Left kidney (tissue), 2 donors: ENCODE data around the gene ERO1B. TPM values are rescaled to one million over a fixed set of nuclear protein-coding genes. Genes with fewer than 3 reads are reported as not detected.
A peak's percentile ranks its signal among the peaks of the same experiment; 100 is the strongest.
"Not testable (repeated sequence)": the region's sequence is repeated elsewhere in the genome, so short reads cannot be mapped to it uniquely, and the experiment has no call there.

ENCODE experiments used
- DNase-seq: peaks from one replicate; pipeline ENCODE4 v3.0.0-alpha.2; 2013
- polyA plus RNA-seq: library from polyadenylated mRNA; unstranded; fragments of 120-200 nt; gene quantifications from one replicate; pipeline ENCODE4 v1.2.1, GENCODE V29; 2013; ENCODE audit not compliant: insufficient read length

Gene ERO1B
- polyA plus RNA-seq, 1 donor, result 13.9 TPM

DNA sequence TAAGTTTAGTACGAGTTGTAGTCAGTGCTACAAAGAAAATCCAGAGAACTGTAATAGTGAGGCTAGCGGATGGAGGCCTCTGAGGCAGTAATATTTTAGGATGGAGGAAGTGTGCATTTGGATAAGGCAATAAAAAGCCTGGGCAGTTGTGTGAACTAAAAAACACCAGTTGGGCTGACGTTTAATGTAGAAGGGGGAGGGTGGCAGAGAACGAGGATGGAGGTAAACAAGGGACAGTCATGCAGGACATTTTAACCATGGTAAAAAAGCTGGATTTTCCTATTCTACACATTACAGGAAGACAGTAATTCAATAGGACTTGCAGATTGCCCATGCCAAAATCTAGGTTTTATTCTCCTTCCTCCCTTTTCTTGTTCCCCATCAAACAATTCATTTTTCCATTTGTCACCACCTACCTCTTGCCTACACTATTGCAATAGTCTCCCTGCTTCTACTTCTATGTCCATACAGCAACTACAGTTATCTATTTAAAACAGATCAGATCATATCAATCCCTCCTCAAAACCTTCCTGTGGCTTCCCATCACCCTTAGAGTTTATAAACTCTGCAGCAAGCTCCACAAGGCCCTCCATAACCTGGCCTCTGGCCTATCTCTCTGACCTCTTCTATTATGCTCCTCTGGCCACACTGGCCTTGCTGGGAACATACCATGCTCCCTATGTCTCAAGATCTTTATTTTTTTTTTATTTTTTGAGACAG lies 27.7 kb downstream of the ERO1B start:
- no peak for DNase-seq

DNA sequence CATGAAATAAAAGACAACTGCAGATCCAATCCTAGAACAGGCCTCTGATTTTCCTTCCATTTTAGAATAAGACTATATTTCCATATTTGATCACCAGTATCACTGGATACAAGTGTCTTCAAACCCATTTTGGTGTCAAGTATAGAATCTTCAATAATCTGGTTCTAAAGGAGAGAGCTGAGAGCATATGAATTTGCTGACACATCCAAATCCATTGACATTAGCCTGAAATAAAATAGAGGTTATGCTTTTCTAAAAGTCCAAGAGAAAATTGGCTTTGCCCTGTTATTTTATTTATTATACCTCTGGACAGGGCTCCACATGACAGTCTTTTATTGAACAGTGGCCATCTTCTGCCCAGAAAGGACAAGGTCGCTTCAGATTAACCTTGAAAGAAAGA lies 28.6 kb downstream of the ERO1B start:
- DNase-seq, result no peak

DNA sequence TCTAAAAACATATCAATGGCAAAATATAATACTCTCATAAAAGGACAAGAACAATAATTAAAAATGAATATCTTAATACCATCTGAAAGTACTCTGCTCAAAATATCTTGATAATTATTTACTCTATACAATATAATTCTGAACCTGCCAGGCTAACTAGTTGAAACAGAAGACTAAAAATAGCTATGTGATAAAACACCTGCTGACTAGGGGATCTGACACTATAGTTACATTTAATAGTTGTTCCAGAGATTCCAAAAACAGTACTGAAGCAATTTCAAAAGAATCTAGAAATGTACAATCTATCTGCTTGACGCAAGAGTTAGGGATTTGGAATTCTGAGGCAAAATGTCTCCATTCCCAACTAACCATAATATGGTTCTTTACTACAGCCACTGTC lies 30.2 kb downstream of the ERO1B start:
- DNase-seq, result no peak

DNA sequence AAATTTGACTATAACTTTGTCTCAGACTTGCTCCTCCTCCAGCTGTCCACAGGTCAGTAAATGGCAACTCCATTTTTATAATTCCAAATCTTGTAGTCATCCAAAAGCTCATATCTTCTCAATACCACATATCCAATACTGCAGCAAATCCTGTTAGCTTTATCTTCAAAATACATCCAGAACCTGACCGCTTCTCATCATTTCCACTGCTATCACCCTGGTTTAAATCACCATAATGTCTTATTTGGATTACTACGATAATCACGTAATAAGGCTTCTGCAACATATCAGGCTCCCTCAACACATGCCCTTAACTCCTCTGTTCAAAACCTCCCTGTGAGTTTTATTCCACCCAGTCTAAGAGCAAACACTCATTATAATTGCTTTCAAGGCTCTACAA lies 34.5 kb downstream of the ERO1B start:
- DNase-seq, result no peak

DNA sequence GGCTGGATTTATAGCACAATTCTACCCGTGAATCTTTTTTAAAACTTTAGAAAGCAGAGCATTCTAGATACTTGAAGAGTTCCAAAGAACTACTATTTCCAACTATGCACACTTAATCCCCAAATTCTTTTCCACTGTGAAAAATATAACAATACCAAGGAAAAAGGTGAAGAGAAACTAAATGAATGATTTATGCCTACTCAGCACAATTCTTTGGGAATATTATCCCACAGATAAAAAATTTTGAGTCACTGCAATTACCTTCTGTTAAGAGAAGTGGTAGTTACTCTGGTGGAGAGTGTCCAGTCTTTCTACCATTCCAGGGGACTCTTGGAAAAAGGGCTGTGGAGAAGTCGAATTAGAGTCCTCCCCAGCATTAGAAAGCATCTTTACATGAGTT lies 39.2 kb downstream of the ERO1B start:
- DNase-seq, result no peak

DNA sequence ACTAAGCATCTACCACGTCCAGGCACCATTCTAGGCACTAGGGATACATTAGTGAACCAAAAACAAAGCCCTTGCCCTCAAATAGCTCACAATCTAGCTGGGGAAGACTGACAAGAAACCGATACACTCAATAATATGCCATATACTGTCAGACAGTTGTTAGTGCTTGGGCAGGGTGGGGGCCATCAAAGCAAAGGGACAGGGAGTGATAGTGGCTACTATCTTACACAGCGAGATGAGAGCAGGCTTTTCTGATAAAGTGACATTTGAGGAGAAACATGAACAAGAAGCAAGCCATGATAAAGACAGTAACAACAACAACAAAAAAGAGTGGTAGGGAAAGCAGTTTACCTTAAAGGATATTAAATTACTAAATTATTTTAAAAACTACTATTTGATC lies 41.1 kb downstream of the ERO1B start:
- DNase-seq, result no peak

DNA sequence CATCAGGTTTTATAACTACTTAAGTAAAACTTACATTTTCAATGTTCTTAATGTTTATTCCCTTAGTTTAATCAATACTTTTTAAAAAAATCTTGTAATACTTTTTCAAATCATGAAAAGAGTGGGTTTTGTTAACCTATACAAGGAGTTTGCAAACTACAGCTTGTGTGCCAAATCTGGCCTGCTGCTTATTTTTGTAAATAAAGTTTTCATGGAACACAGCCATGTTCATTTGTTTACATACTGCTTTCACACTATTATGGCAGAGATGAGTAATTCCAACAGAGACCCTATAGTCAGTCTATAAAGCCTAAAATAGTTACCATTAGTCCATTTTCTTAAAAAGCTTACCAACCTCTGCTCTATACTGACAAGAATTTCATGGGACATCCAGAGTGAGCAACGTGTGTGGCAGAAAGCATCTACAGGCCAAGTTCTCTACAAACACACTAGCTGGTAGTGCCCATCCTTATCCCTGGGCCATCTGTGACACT lies 42.6 kb downstream of the ERO1B start:
- no peak for DNase-seq

DNA sequence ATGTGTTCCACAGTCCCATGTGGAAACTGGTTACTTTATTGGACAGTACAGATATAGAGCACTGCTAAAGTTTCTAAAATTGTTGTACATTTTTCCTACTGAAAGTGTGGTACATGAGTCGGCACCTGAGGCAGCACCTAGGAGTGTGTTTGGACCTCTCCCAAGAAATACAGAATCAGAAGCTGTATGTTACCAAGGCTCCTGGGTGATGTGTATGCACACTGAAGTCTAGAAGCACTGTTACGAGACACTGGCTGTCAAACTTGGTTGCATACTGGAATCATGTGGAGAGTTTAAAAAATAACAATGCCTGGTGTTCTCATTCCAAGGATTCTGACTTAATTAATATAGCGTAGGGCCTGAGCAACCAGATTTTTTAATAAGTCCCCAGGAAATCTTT lies 46.6 kb downstream of the ERO1B start:
- DNase-seq, result no peak

DNA sequence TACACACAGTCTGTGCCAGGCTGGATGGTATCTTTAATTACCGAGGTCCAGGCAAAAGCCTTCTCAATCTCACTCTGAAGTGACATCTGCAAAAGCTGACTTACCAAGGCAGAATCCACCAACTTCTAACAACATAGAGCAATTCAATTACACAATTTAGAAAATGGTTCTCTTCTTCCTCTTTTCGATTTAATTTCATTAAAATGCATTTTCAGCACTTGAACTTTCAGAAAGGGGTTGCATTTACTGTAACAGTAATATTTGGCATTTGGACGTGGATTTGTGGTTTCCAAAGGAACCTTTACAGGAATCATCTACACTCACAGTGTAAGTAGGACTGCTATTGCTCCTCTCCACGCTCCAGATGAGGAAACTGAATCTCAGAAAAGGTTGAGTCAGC lies 53.3 kb downstream of the ERO1B start:
- no peak for DNase-seq

DNA sequence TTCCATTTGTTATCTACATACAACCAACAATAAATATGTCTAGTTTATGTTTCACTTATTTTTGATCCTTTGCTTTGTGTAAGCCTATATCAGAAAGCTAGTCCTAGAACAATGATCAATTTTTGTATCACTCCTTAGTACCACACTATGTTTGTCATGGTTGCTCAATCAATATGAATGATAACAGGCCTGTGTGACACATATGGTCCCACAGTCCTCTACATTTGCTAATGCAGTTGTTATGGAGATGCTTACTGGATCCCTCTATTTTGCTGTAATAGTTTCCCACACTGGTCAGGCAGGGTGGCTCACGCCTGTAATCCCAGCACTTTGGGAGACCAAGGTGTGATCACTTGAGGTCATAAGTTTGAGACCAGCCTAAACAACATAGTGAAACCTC lies 59.1 kb downstream of the ERO1B start:
- no peak for DNase-seq

DNA sequence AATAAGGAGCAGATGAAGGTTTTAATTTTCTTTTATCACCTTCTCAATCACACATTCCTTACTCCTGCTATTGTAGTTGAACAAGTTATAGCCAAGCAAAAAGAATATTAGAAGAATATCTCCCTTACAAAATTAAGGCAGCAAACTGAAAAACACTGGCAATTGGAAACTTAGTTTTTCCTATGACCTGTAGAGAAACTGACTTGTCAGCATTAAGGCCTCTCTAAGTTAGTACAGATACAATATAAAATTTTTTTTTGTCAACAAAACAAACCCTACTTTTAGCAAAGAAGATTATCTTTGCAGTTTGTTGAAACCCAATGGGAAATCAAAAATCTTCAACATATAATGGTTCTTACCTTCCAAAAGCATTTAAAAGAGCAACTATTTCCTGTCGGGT lies 61.3 kb downstream of the ERO1B start:
- no peak for DNase-seq

DNA sequence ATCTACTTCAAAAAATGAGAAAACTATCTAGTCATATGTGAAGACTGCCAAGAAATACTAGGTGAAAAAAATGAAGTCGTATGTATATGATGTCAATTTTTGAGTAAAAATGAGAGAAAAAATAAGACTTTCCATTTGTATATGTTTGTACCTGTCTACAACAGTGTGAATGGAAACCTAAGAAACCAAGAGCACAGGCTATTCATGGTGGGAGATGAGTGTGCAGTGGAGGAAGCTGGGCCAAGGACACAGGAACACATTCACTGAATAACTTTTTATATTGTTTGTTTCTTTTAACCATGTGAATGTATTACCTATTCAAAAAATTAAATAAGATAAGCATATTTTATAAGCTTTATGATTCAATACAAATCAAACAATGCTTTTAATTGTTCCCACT lies 67.0 kb downstream of the ERO1B start:
- DNase-seq, result no peak

DNA sequence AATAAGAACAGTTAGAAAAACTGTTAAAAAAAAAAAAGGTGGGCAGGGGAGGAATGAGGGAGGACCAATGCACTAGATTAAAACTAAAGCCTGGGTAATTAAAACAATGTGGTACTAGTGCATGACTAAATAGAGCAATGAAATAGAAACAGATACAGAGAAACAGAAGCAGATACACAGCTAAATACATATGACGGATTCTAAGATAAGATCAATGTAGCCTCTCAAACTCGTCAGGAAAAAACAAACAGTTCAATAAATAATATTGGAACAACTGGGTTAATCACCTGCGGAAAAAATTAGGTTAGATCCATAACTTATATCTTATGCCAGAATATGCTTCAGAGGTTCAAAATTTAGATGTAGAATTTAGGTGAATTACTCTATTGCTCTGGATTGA lies 68.2 kb downstream of the ERO1B start:
- no peak for DNase-seq

DNA sequence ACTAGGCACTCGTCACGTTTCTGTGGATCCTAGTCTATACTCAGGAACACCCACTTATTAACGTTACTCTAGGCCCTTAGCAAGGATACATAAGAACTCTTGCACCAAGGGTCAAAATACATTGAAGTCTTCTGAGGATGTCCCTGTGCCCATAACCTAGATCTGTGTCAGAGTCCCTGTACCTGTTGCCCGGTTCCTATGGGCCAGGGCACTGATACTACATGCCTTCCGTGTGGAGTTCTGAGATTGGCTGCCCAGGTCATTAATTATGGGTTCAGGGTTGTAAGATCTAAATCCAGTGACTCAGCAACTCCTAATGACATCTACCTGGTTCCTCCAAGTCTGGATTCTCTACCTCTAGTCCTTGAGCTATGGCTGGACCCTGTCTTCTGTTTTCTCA lies 69.9 kb downstream of the ERO1B start:
- DNase-seq, result no peak

DNA sequence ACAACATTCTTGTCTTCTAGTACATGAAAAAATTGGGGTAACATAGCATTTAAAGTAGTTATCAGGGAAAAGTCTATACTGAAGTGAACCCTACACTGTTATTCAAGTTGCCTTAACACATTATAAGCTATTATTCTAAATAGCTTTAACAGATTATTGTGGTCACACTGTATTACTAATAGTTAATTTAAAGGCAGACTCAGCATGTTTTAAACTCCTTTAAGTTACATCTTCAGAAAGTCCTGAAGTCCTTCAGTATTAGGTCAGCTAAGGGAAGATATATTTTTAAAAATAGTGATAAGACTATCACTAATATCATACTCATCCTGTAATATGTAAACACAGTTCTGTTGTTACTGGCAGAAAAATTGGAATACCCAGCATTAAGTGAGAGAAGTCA lies 72.0 kb downstream of the ERO1B start:
- DNase-seq, result no peak

DNA sequence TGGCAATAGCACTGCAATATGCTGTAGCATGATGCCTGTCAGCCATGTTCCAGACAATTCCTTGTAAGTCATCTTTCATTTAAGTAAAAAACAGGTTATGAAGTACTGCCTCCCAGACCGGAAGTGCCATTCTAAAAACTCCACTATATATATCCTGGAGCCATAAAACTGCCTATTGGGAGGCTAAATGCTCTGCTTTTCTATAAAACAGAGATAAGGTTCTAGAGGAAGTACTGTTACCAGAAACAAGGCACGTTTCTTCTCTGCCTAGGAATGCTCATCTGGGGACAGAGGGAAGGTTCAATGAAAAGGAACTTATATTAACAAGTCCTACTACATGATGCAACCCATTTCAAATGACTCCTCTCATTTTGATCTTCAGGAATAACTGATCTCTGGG lies 72.6 kb downstream of the ERO1B start:
- no peak for DNase-seq

DNA sequence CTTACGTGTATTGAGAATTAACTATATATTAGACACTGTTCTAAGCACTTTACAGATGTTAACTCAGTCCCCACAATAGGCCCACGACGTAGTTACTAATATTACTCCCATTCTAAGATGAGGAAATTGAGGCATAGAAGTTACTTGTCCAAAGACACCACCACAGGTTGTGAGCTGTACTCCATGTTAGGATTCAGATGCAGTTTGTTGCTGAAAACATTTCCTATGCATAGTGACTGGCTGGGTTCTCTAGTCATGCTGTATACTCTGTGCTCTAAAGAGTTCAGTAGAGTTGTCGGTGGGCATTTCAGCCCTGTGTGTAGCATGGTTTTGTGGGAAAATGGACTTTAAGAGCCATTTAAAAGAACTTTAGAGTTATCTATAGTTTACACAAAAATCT lies 74.2 kb downstream of the ERO1B start:
- DNase-seq, result no peak

DNA sequence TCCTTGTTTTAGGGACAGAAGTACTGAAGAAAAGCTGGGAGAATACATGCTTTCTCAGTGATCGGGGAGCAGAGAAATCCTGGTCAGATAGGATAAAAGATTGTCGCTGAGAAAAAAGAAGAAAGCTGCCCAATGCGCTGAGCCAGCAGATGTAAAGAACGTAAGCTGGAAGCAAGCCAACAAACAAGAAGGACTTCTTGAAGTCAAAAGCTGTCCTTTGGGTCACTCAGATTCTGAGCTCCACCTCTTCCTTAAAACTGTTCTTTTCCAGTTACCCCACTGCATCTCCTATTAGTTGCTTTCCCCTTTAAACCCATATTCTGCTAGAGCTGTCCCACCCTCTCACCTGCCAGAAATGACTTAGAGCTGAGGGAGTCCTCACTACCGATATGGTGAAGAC lies 74.6 kb downstream of the ERO1B start:
- no peak for DNase-seq

DNA sequence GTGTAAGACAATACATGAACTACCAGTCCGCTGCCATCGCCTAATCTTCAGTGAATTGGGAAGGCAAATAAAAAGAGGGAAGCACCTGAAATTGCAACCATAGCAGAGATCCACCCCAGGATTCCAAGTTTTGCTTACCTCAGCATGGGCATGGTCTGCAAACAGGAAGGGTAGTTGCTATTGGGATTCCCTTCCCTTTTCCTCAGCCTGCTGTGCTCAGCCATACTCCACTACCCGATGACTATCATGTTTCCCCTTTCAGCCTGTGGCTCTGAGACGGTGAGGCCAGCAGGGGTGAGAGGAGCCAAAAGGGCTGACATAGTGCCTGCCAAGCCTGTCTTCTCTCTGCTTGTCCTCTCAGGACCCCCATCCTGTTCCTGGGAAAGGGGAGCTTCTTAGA lies 75.2 kb downstream of the ERO1B start:
- peak; percentile 11 for DNase-seq

DNA sequence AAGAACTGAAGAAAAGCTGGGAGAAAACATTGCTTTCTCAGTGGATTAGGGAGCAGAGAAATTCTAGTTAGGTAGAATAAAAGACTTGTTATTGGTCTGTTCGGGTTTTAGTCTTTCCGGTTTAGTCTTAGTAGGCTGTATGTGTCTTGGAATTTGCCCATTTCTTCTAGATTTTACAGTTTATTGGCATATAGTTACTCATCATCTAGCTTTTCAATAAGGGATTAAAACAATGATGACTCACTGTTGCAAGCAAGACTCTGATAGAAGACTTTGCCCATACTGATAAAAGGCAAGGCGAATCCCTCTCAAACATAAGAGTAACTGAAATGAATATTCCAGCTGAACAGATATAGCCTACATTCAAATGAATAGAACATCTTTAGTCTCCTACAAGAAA lies 77.1 kb downstream of the ERO1B start:
- no peak for DNase-seq

DNA sequence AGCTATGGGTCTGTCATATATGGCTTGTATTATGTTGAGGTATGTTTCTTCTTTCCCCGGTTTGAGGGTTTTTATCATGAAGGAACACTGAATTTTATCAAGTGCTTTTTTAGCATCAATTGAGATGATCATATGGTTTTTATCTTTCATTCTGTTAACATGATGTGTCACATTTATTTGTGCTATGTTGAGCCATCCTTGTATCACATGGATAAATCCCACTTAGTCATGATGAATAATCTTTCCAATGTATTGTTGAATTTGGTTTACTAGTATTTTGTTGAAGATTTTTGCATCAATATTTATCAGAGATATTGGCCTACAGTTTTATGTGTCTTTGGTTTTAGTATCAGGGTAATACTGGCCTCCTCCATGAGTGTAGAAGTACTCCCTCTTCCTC lies 77.7 kb downstream of the ERO1B start:
- no peak for DNase-seq

DNA sequence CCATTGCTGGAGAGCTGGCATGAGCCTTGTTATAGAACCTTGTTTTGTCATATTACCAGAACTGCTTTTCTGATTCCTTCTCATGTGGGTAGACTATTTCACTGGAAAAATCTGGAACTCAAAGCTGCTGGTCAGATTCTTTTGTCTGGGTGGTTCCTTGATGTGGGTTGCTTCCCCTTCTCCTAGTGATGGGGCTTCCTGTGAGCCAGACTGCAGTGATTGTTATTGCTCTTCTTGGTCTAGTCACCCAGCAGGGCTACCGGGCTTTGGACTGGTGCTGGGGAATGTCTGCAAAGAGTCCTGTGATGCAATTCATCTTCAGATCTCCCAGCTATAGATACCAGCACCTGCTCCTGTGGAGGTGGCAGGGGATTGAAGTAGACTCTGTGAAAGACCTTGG lies 80.0 kb downstream of the ERO1B start:
- DNase-seq, result no peak

DNA sequence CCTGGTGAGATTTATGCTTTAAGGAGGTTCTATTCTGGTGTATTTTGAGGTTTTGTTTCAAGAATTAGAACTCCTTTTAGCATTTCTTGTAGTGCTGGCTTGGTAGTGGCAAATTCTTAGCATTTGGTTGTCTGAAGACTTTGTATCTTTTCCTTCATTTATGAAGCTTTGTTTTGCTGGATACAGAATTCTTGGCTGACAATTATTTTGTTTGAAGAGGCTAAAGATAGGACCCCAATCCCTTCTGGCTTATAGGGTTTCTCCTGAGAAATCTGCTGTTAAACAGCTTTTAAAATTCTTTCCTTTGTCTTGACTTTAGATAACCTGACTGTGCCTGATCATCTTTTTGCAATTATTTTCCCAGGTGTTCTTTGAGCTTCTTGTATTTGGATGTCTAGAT lies 80.8 kb downstream of the ERO1B start:
- no peak for DNase-seq

DNA sequence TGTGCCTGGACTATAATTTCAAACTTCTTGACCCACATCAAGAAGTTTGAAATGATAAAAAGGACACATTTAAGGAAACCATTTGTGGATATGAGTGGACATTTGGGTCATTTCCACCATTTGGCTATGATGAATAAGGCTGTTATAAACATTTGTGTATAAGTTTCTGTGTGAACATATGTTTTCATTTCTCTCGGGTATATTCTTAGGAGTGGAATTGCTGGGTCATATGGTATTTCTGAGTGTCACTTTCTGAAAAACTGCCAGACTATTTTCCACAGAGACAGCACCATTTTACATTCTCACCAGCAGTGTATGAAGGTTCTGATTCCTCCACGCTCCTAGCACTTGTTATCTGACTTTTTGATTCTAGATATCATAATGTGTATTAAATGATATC lies 88.6 kb downstream of the ERO1B start:
- DNase-seq, result no peak

DNA sequence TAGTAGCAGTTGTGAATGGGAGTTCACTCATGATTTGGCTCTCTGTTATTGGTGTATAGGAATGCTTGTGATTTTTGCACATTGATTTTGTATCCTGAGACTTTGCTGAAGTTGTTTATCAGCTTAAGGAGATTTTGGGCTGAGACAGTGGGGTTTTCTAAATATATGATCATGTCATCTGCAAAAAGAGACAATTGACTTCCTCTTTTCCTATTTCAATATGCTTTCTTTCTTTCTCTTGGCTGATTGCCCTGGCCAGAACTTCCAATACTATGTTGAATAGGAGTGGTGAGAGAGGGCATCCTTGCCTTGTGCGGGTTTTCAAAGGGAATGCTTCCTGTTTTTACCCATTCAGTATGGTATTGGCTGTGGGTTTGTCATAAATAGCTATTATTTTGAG lies 93.7 kb downstream of the ERO1B start:
- not testable (repeated sequence) for DNase-seq
